ENCODE measurements around the gene HDAC2. TPM values are rescaled to one million over a fixed set of nuclear protein-coding genes. Genes with fewer than 3 reads are reported as not detected.

HDAC2 gene
- total RNA-seq, 1 experiment from 2014 or later, result 321 TPM

GRCh38 chr6:113888956-113889630 lies 81.9 kb downstream of the HDAC2 start:
- TF ChIP-seq ZNF671 (CRISPR knock-in tag; IDR thresholded peaks at IDR 0.05), result no peak
- no peak for TF ChIP-seq FOXP1 (CRISPR knock-in tag; IDR thresholded peaks at IDR 0.05; ENCODE audit: borderline replicate concordance)
- TF ChIP-seq MLX (CRISPR knock-in tag; IDR thresholded peaks at IDR 0.05), result no peak
- TF ChIP-seq CDX4 (CRISPR knock-in tag; IDR thresholded peaks at IDR 0.05; ENCODE audit: borderline replicate concordance), result no peak
- H3K9me3 Mint-ChIP-seq, result peaks cover 11% of the 10 kb centered on the region
- H3K36me3 Mint-ChIP-seq, result no peaks in the 10 kb centered on the region
- H3K27me3 Mint-ChIP-seq (ENCODE audit: low read depth), result no peaks in the 10 kb centered on the region
- ChIA-PET POLR2A (no interaction called here), CTCF (interaction anchor here (1.1 to 1.5 kb wide), 3 partner anchors 10 to 21 kb away, joined by 3 to 4 read pairs (median 3); no protein-coding TSS in a partner anchor)
- H3K4me1 Mint-ChIP-seq, result no peaks in the 10 kb centered on the region
- no peak overlapping the region for H3K27ac Mint-ChIP-seq
- DNase-seq (ENCODE audit: low spot score) (no peak), ATAC-seq (no peak)
- no peak overlapping the region for H3K4me3 Mint-ChIP-seq

- CTCF ChIA-PET, result interaction anchor here (1.1 to 1.5 kb wide), 2 partner anchors 9 to 21 kb away, joined by 3 read pairs; no protein-coding TSS in a partner anchor
- ATAC-seq (no peak), DNase-seq (ENCODE audit: low spot score) (no peak)
- Mint-ChIP-seq H3K9me3 (peaks cover 11% of the 10 kb centered on the region), H3K4me1 (no peaks in the 10 kb centered on the region), H3K27me3 (ENCODE audit: low read depth) (no peaks in the 10 kb centered on the region), H3K36me3 (no peaks in the 10 kb centered on the region), H3K27ac (no peak overlapping the region), H3K4me3 (no peak overlapping the region)
- POLR2A ChIA-PET, result no interaction called here
- TF ChIP-seq, protein P1, sequence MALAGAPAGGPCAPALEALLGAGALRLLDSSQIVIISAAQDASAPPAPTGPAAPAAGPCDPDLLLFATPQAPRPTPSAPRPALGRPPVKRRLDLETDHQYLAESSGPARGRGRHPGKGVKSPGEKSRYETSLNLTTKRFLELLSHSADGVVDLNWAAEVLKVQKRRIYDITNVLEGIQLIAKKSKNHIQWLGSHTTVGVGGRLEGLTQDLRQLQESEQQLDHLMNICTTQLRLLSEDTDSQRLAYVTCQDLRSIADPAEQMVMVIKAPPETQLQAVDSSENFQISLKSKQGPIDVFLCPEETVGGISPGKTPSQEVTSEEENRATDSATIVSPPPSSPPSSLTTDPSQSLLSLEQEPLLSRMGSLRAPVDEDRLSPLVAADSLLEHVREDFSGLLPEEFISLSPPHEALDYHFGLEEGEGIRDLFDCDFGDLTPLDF (CRISPR knock-in tag; IDR thresholded peaks at IDR 0.05), result no peak
- TF ChIP-seq ZNF138 (CRISPR knock-in tag; conservative IDR thresholded peaks at IDR 0.05) (no peak), JAZF1 (CRISPR knock-in tag; IDR thresholded peaks at IDR 0.05) (no peak), ZNF532 (CRISPR knock-in tag; IDR thresholded peaks at IDR 0.05; ENCODE audit: borderline replicate concordance) (no peak), GRHL2 (CRISPR knock-in tag; IDR thresholded peaks at IDR 0.05; ENCODE audit: insufficient replicate concordance, severe bottlenecking) (no peak), RORB (CRISPR knock-in tag; IDR thresholded peaks at IDR 0.05) (no peak), SMAD3 (CRISPR knock-in tag; IDR thresholded peaks at IDR 0.05; ENCODE audit: borderline replicate concordance) (no peak), NR2C2 (CRISPR knock-in tag; IDR thresholded peaks at IDR 0.05) (no peak), STAT6 (CRISPR knock-in tag; conservative IDR thresholded peaks at IDR 0.05; ENCODE audit: low read depth) (no peak)
- TF ChIP-seq, protein P2, sequence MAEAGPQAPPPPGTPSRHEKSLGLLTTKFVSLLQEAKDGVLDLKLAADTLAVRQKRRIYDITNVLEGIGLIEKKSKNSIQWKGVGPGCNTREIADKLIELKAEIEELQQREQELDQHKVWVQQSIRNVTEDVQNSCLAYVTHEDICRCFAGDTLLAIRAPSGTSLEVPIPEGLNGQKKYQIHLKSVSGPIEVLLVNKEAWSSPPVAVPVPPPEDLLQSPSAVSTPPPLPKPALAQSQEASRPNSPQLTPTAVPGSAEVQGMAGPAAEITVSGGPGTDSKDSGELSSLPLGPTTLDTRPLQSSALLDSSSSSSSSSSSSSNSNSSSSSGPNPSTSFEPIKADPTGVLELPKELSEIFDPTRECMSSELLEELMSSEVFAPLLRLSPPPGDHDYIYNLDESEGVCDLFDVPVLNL (CRISPR knock-in tag; IDR thresholded peaks at IDR 0.05; ENCODE audit: borderline replicate concordance, low read depth), result no peak
- TF ChIP-seq, protein P3, sequence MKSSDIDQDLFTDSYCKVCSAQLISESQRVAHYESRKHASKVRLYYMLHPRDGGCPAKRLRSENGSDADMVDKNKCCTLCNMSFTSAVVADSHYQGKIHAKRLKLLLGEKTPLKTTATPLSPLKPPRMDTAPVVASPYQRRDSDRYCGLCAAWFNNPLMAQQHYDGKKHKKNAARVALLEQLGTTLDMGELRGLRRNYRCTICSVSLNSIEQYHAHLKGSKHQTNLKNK (CRISPR knock-in tag; IDR thresholded peaks at IDR 0.05), result no peak
Observed at GRCh38 chr6:113888493-113888892, 82.5 kb downstream of the HDAC2 start.

Measured in WTC11 (cell line).